Measurements from ENCODE around the gene SEC31B. TPM values are rescaled to one million over a fixed set of nuclear protein-coding genes. Genes with fewer than 3 reads are reported as not detected.

SEC31B gene
- polyA plus RNA-seq, 3 donors = 0.05 to 50.2 (median 0.09) TPM

DNA sequence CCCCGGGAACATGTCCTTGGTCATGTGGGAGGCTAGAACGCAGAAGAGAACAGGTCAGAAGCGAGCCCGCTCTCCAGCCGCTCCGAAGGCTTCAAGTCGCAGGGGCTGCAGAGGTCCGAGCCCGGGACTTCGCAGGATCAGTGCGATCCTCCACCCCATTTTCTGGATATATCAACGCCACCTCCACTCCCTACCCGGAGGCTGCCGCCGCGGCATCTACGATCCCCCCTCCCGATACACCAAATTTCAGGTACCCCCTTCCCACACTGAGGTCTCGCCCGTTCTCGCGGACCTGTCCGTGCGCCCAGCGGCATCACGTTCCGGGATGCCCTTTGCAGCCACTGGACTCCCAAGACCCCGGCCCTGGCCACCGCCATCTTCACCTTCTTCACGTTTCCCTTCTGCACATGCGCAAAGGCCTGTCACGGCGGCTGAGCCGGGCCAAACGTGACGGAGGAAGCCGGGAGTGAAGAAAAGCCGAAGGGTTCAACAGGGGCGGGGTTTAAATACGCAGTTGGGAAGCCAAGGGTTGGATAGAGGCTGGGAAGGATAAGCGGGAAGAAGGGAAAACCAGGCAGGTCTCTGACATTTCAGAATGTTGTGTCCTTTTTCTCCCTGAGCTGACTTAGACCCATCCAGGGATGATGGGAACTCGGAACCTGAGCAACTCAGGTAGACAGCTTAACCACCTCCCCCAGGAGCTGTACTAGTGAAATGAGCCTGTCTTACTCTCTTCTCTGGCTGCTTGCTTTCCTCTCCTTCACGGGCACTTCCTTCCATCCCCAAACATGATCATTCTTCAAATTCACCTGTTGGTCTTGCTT, 10.0 kb upstream of the SEC31B start, which contains the start of gene NDUFB8:
NDUFB8 (minus strand) TSS at position 397 of the 824 bp plus-strand sequence; CDS start at position 377, 20 bp downstream.
- Histone ChIP-seq H3K36me3 (replicated peaks in 1 of 2; ENCODE audit: control insufficient read depth in 1 of 2, insufficient read depth in 2 of 2, low read length in 2 of 2) (peaks cover 25 to 28% of the 10 kb centered on the region in 2 donors), H3K27me3 (ENCODE audit: control insufficient read depth in 2 of 2, insufficient read depth in 2 of 2, low read length in 2 of 2) (no peaks in the 10 kb centered on the region), H3K9ac (ENCODE audit: insufficient read depth, low read length, poor library complexity, severe bottlenecking) (peak within 1 kb of the TSS; percentile 80), H3K4me3 (replicated peaks in 1 of 3; ENCODE audit: low read depth in 2 of 3, low read length in 3 of 3) (peak within 1 kb of the TSS; percentile 87 to 99 (median 94)), H3K4me1 (ENCODE audit: control insufficient read depth in 1 of 2, insufficient read depth in 2 of 2, low read length in 2 of 2) (peaks cover 15 to 20% of the 10 kb centered on the region in 2 donors), H3K79me2 (ENCODE audit: insufficient read depth, low read length) (peaks cover 25% of the 10 kb centered on the region), H3K9me3 (replicated peaks in 1 of 2; ENCODE audit: control insufficient read depth in 1 of 2, insufficient read depth in 1 of 2, low read length in 2 of 2) (no peaks in the 10 kb centered on the region), H3K27ac (ENCODE audit: low read depth in 1 of 2, low read length in 2 of 2) (peak within 1 kb of the TSS; percentile 31 to 82), H4K20me1 (ENCODE audit: insufficient read depth, low read length) (no peaks in the 10 kb centered on the region), H2AFZ (ENCODE audit: insufficient read depth, low read depth, low read length, poor library complexity, severe bottlenecking) (peak within 1 kb of the TSS; percentile 94), H3K4me2 (replicated peaks; ENCODE audit: extremely low read depth, low read length, poor library complexity, severe bottlenecking) (peak within 1 kb of the TSS; percentile 96)
- peak within 1 kb of the TSS; percentile 82 to 99 (median 94) for H3K27ac Mint-ChIP-seq
- WGBS (ENCODE audit: insufficient coverage) = under 1% methylated on average over 36 of the region's 43 CpGs
- H3K36me3 Mint-ChIP-seq = peaks cover 25 to 26% of the 10 kb centered on the region in 2 donors
- H3K4me1 Mint-ChIP-seq = peaks cover 18% of the 10 kb centered on the region
- peaks cover 0 to 4% (median 0%) of the 10 kb centered on the region in 3 donors for H3K27me3 Mint-ChIP-seq (ENCODE audit: low read depth in 3 of 3)
- intact Hi-C loops (cut with micrococcal nuclease) = no loop called here
- H3K9me3 Mint-ChIP-seq = peaks cover 0 to 5% (median 0%) of the 10 kb centered on the region in 7 donors
- peak within 1 kb of the TSS; percentile 100 for H3K4me3 Mint-ChIP-seq
- TF ChIP-seq, protein P1, sequence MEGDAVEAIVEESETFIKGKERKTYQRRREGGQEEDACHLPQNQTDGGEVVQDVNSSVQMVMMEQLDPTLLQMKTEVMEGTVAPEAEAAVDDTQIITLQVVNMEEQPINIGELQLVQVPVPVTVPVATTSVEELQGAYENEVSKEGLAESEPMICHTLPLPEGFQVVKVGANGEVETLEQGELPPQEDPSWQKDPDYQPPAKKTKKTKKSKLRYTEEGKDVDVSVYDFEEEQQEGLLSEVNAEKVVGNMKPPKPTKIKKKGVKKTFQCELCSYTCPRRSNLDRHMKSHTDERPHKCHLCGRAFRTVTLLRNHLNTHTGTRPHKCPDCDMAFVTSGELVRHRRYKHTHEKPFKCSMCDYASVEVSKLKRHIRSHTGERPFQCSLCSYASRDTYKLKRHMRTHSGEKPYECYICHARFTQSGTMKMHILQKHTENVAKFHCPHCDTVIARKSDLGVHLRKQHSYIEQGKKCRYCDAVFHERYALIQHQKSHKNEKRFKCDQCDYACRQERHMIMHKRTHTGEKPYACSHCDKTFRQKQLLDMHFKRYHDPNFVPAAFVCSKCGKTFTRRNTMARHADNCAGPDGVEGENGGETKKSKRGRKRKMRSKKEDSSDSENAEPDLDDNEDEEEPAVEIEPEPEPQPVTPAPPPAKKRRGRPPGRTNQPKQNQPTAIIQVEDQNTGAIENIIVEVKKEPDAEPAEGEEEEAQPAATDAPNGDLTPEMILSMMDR (IDR thresholded peaks at IDR 0.05) = no peak
- DNase-seq = peak; percentile 68 to 77 (median 73)

- under 1% methylated on average over 15 of the region's 18 CpGs for WGBS (ENCODE audit: insufficient coverage)
- Mint-ChIP-seq H3K4me1 (peaks cover 18% of the 10 kb centered on the region), H3K36me3 (peaks cover 32 to 33% of the 10 kb centered on the region in 2 donors), H3K27me3 (ENCODE audit: low read depth in 3 of 3) (peaks cover 0 to 4% (median 0%) of the 10 kb centered on the region in 3 donors), H3K9me3 (peaks cover 0 to 5% (median 0%) of the 10 kb centered on the region in 7 donors), H3K27ac (peak overlapping the region; percentile 82 to 99 (median 94)), H3K4me3 (peak overlapping the region; percentile 100)
- H3K9ac ChIP-seq (ENCODE audit: insufficient read depth, low read length, poor library complexity, severe bottlenecking) = peak overlapping the region; percentile 80
- no peaks in the 10 kb centered on the region for H3K9me3 ChIP-seq (replicated peaks in 1 of 2; ENCODE audit: control insufficient read depth in 1 of 2, insufficient read depth in 1 of 2, low read length in 2 of 2)
- H2AFZ ChIP-seq (ENCODE audit: insufficient read depth, low read depth, low read length, poor library complexity, severe bottlenecking) = peak overlapping the region; percentile 94
- peak overlapping the region; percentile 87 to 99 (median 94) for H3K4me3 ChIP-seq (replicated peaks in 1 of 3; ENCODE audit: low read depth in 2 of 3, low read length in 3 of 3)
- peaks cover 15 to 20% of the 10 kb centered on the region in 2 donors for H3K4me1 ChIP-seq (ENCODE audit: control insufficient read depth in 1 of 2, insufficient read depth in 2 of 2, low read length in 2 of 2)
- H3K79me2 ChIP-seq (ENCODE audit: insufficient read depth, low read length) = peaks cover 25% of the 10 kb centered on the region
- TF ChIP-seq, protein P1 (IDR thresholded peaks at IDR 0.05) = no peak
- H3K27ac ChIP-seq (ENCODE audit: low read depth in 1 of 2, low read length in 2 of 2) = peak overlapping the region; percentile 31 to 82
- H4K20me1 ChIP-seq (ENCODE audit: insufficient read depth, low read length) = no peaks in the 10 kb centered on the region
- DNase-seq = peak in 2 of 3 donors; percentile 5 to 12
- no peaks in the 10 kb centered on the region for H3K27me3 ChIP-seq (ENCODE audit: control insufficient read depth in 2 of 2, insufficient read depth in 2 of 2, low read length in 2 of 2)
- intact Hi-C loops (cut with micrococcal nuclease) = no loop called here
- H3K36me3 ChIP-seq (replicated peaks in 1 of 2; ENCODE audit: control insufficient read depth in 1 of 2, insufficient read depth in 2 of 2, low read length in 2 of 2) = peaks cover 32 to 35% of the 10 kb centered on the region in 2 donors
- H3K4me2 ChIP-seq (replicated peaks; ENCODE audit: extremely low read depth, low read length, poor library complexity, severe bottlenecking) = peak overlapping the region; percentile 96
These were observed 9.3 kb upstream of the SEC31B start for GRCh38 chr10:100528921-100529474.

All from CD14-positive monocyte (primary cell).